Embryonic facial prominence (tissue), 1 donor: ENCODE data around the gene ALDH1A3.

Experiments
- DNase-seq: peaks from one replicate; pipeline ENCODE4 v3.0.0-alpha.2; 2016; ENCODE audit errors: extremely low spot score

Gene ALDH1A3

DNA sequence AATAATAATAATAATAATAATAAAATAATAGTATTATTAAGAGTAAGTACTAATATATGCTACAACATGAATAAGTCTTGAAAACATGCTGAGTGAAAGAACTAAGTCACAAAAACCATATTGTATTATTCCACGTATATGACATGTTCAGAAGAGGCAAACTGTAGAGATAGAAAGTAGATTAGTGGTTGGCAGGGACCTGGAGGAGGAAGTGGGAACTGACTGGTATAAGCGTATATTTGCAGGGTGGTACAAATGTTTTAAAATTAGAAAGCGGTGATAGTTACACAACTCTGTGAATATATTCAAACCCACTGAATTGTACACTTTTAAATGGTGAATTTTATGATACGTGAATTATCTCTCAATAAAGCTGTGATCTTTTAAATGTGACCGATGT is 72.3 kb downstream of the ALDH1A3 start:
- DNase-seq = no peak

DNA sequence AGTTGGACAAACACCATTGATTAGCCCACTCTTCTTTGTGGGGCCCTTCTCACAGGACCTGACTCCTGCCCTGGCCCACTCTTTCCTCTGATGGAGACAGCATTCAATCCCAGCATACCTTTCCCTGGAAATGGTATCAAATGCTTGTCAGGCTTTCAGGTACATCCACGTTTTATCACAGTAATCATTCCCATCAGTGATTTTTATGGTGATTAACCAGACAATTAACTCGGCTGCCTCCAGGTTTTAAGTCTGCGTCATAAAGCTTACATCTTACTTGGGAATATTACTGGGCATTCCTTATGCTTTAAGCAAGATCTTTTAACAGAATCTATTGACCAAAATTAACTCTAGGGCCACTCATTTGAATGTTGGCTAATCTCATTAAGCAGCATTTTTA is 72.9 kb downstream of the ALDH1A3 start:
- no peak for DNase-seq

DNA sequence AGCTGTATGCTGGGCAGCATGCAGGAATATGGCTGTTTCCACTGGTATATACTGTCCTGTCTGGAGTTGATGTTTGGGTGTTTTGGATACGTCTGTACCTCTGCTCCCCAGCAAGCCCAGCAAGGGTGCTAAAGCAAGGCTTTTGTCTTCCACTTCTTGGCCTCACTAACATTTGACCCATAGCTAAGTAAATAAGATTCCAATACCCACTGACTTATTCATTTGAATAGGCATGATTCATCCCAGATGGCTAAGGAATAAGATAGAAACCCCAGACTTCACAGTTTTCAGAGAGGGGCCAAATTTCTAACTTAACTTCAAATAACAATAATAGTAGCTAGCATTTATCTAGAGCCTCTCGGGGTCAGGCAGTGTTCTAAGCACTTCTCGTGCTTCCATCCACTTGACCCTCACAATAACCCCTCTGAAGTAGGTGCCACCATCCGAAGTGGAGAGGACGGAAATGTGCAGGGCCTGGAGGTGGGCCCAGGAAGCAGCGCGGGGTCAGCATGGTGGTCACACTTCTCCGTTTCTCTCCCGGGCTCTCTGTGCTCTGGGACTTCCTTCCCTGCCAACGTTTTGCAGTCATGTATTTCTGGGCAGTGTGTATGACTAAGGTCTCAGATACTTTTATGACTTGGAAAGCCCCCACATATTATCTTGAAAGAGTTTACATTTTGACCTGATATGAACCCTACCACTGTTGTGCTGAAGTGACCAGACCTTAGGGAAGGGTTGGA is 78.9 kb downstream of the ALDH1A3 start:
- DNase-seq = no peak

DNA sequence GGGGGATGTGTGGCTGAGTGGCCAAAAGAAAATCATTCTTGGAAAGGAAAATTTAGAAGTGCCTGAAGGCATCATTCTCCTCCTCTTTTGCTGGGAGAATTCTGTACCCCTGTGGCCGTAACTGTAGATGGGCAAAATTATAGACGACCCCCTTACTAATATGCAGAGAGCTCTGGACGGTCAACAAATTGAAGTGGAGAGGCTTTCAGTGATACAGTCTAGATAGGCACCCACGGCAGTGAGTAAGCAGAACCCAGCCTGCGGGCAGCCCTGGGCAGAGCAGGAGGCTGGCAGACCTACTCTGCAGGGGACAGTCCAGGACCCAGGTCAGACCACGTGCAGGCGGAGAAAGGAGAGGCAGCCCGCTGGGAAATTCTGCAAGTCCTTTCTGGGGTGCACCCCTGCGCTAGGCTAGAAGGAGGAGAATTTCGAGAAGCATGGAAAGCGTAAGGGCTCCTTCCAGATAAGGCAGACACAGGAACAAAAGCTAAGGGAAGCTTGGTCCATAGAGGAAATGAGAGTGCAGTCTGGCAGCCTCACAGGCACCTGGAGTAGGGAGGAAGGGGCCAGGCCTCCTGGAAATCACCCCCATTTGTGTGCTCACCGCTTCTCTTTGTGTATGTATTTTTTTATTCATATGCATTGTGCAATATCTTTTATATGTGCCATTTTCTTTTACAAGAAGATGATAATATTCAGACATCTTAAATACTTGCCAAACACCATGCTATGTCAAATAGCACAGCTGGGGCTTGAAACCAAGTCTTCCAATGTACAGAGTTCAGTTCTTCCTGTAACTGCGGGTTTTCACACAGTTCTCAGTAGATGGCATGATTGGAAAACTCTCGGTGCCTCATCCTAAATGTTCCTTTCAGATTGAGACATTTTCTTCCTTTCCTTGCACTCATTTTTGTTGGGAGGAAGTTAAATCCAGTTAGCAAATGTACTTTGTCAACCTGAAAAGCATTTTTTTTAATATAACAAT is 79.7 kb downstream of the ALDH1A3 start:
- DNase-seq = no peak
